ENCODE results near the gene HNRNPA0. TPM values are rescaled to one million over a fixed set of nuclear protein-coding genes. Genes with fewer than 3 reads are reported as not detected.

HNRNPA0 gene
- total and polyA plus RNA-seq, 2 of the 8 experiments (the other 6 are each of a cell fraction or from before 2014, with no cell fraction given), result 22.0 to 71.3 TPM

GRCh38 chr5:137751869-137752491 lies 2.2 kb downstream of the HNRNPA0 start (continued):
- no peak for TF ChIP-seq RXRA (IDR thresholded peaks at IDR 0.05; ENCODE audit: insufficient read depth, low read depth, low read length)

Measured in H1 (cell line).